Measurements from ENCODE around the gene MAP2K4. TPM values are rescaled to one million over a fixed set of nuclear protein-coding genes. Genes with fewer than 3 reads are reported as not detected.

Gene MAP2K4
- total and polyA plus RNA-seq, 7 experiments from 2014 or later = 21.8 to 45.1 (median 32.4) TPM

- CTCF ChIA-PET = interaction anchor here (1.2 kb wide), 1 partner anchor 12 kb away, joined by 3 read pairs; no protein-coding TSS in a partner anchor
- no peaks in the 10 kb centered on the region for H3K27me3 ChIP-seq (ENCODE audit: control insufficient read depth in 2 of 2, insufficient read depth in 2 of 2, low read length in 2 of 2)
- no peaks in the 10 kb centered on the region for H3K9me3 ChIP-seq (ENCODE audit: control insufficient read depth in 2 of 3, low read length in 3 of 3)
- no peak for ATAC-seq
- H3K36me3 ChIP-seq (ENCODE audit: control insufficient read depth in 2 of 3, insufficient read depth in 3 of 3, low read length in 3 of 3) = no peaks in the 10 kb centered on the region
- no peak overlapping the region for H3K27ac ChIP-seq (ENCODE audit: low read depth, low read length)
- Mint-ChIP-seq H3K9me3 (no peaks in the 10 kb centered on the region), H3K27me3 (no peaks in the 10 kb centered on the region), H3K4me3 (no peak overlapping the region), H3K27ac (no peak overlapping the region), H3K36me3 (peaks cover 0 to 40% (median 19%) of the 10 kb centered on the region in 5 donors), H3K4me1 (peaks cover 0 to 21% (median 15%) of the 10 kb centered on the region in 7 donors)
- intact Hi-C loops (cut with micrococcal nuclease) = no loop called here
- DNase-seq = no peak
- POLR2A ChIA-PET = no interaction called here
- H3K4me1 ChIP-seq (ENCODE audit: control insufficient read depth in 2 of 2, insufficient read depth in 2 of 2, low read length in 2 of 2) = no peaks in the 10 kb centered on the region
- no peak overlapping the region for H3K4me3 ChIP-seq (ENCODE audit: low read length)
Observed at GRCh38 chr17:12104831-12105230, 84.2 kb downstream of the MAP2K4 start.

DNA sequence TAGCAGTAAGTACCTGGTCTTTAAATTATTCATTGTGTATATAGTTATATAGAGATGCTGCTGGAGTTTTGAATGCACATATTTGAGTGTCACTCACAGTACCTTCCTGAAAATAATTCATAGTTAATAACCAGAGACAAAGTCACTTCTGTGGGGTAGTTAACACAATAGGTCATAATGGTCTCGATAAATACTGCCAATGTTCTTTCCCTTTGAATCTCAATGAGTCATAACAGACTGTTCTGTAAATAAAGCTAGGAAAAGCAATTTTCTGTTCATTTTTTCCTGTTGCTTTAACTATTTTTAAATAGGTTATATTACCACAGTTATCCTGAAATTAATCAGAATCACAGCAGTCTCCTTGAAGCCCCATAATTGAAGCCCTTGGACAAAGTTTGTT, 87.2 kb downstream of the MAP2K4 start:
- intact Hi-C loops (cut with micrococcal nuclease) = no loop called here
- CTCF ChIA-PET = no interaction called here
- Histone ChIP-seq H3K36me3 (ENCODE audit: control insufficient read depth in 2 of 3, insufficient read depth in 3 of 3, low read length in 3 of 3) (peaks cover 0 to 12% (median 3%) of the 10 kb centered on the region in 3 experiments), H3K4me3 (ENCODE audit: low read length) (no peak overlapping the region), H3K27me3 (ENCODE audit: control insufficient read depth in 2 of 2, insufficient read depth in 2 of 2, low read length in 2 of 2) (no peaks in the 10 kb centered on the region), H3K4me1 (ENCODE audit: control insufficient read depth in 2 of 2, insufficient read depth in 2 of 2, low read length in 2 of 2) (no peaks in the 10 kb centered on the region), H3K9me3 (ENCODE audit: control insufficient read depth in 2 of 3, low read length in 3 of 3) (no peaks in the 10 kb centered on the region), H3K27ac (ENCODE audit: low read depth, low read length) (no peak overlapping the region)
- no peaks in the 10 kb centered on the region for H3K9me3 Mint-ChIP-seq
- no peak for ATAC-seq
- H3K36me3 Mint-ChIP-seq = peaks cover 8 to 38% (median 29%) of the 10 kb centered on the region in 5 donors
- no peak overlapping the region for H3K4me3 Mint-ChIP-seq
- no peak overlapping the region for H3K27ac Mint-ChIP-seq
- DNase-seq = no peak
- no peaks in the 10 kb centered on the region for H3K27me3 Mint-ChIP-seq
- H3K4me1 Mint-ChIP-seq = peaks cover 0 to 17% (median 9%) of the 10 kb centered on the region in 7 donors
- POLR2A ChIA-PET = no interaction called here

- no peak for DNase-seq
- H3K36me3 Mint-ChIP-seq = peaks cover 18 to 58% (median 50%) of the 10 kb centered on the region in 5 donors
- Histone ChIP-seq H3K36me3 (ENCODE audit: control insufficient read depth in 2 of 3, insufficient read depth in 3 of 3, low read length in 3 of 3) (peaks cover 4 to 42% (median 20%) of the 10 kb centered on the region in 3 experiments), H3K27ac (ENCODE audit: low read depth, low read length) (no peak overlapping the region), H3K9me3 (ENCODE audit: control insufficient read depth in 2 of 3, low read length in 3 of 3) (no peaks in the 10 kb centered on the region), H3K27me3 (ENCODE audit: control insufficient read depth in 2 of 2, insufficient read depth in 2 of 2, low read length in 2 of 2) (no peaks in the 10 kb centered on the region), H3K4me3 (ENCODE audit: low read length) (no peak overlapping the region), H3K4me1 (ENCODE audit: control insufficient read depth in 2 of 2, insufficient read depth in 2 of 2, low read length in 2 of 2) (no peaks in the 10 kb centered on the region)
- H3K4me1 Mint-ChIP-seq = peaks cover 0 to 4% (median 0%) of the 10 kb centered on the region in 7 donors
- no peak for ATAC-seq
- no peaks in the 10 kb centered on the region for H3K27me3 Mint-ChIP-seq
- peak overlapping the region in 1 of 9 donors; percentile 31 for H3K27ac Mint-ChIP-seq
- no peak overlapping the region for H3K4me3 Mint-ChIP-seq
- intact Hi-C loops (cut with micrococcal nuclease) = no loop called here
- no peaks in the 10 kb centered on the region for H3K9me3 Mint-ChIP-seq
- ChIA-PET CTCF (no interaction called here), POLR2A (no interaction called here)
Observed at GRCh38 chr17:12110906-12111305, 90.2 kb downstream of the MAP2K4 start.

GRCh38 chr17:12113156-12113555, 92.5 kb downstream of the MAP2K4 start:
- no peaks in the 10 kb centered on the region for H3K9me3 ChIP-seq (ENCODE audit: control insufficient read depth in 2 of 3, low read length in 3 of 3)
- H3K36me3 ChIP-seq (ENCODE audit: control insufficient read depth in 2 of 3, insufficient read depth in 3 of 3, low read length in 3 of 3) = peaks cover 4 to 49% (median 20%) of the 10 kb centered on the region in 3 experiments
- H3K4me3 ChIP-seq (ENCODE audit: low read length) = no peak overlapping the region
- Mint-ChIP-seq H3K27ac (no peak overlapping the region), H3K27me3 (no peaks in the 10 kb centered on the region), H3K9me3 (no peaks in the 10 kb centered on the region), H3K4me1 (no peaks in the 10 kb centered on the region), H3K36me3 (peaks cover 24 to 72% (median 65%) of the 10 kb centered on the region in 5 donors), H3K4me3 (no peak overlapping the region)
- no peaks in the 10 kb centered on the region for H3K4me1 ChIP-seq (ENCODE audit: control insufficient read depth in 2 of 2, insufficient read depth in 2 of 2, low read length in 2 of 2)
- ChIA-PET CTCF (interaction anchor here (0.5 kb wide), 1 partner anchor 194 kb away, joined by 3 read pairs; no protein-coding TSS in a partner anchor), POLR2A (no interaction called here)
- no peaks in the 10 kb centered on the region for H3K27me3 ChIP-seq (ENCODE audit: control insufficient read depth in 2 of 2, insufficient read depth in 2 of 2, low read length in 2 of 2)
- H3K27ac ChIP-seq (ENCODE audit: low read depth, low read length) = no peak overlapping the region
- intact Hi-C loops (cut with micrococcal nuclease) = no loop called here
- DNase-seq = no peak
- no peak for ATAC-seq

DNA sequence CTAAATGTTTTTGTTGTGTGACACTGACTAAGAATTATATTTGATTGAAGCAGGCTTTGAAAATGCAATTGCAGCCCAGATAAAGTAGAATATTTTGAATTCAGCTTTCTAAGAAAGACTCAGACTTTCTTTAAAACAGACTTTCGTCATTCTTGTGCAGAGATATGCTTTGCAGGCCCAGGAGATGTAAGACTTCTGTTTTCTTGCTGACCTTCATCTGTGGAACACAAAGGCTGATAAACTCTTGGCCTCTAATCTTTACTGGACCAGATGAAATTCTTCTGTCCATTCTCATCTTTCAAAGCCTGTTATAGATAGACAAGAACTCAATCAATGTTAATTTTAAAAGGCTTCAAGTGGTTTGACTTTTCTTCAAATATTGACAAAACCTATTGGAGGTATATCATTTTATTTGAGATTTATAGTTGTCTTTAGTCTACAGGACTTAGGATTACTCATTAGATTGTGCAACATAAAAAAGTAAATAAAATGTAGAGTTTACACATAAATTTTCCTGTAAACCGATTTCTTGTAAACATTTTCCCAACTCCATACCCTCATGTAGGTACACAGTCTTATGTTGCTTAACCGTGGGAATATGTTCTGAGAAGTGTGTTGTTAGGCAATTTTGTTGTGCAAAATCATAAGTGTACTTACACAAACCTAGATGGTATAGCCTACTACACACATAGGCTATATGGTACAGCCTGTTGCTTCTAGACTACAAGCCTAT, 94.2 kb downstream of the MAP2K4 start:
- H3K27me3 Mint-ChIP-seq = no peaks in the 10 kb centered on the region
- no peak for ATAC-seq
- peaks cover 4 to 49% (median 20%) of the 10 kb centered on the region in 3 experiments for H3K36me3 ChIP-seq (ENCODE audit: control insufficient read depth in 2 of 3, insufficient read depth in 3 of 3, low read length in 3 of 3)

DNA sequence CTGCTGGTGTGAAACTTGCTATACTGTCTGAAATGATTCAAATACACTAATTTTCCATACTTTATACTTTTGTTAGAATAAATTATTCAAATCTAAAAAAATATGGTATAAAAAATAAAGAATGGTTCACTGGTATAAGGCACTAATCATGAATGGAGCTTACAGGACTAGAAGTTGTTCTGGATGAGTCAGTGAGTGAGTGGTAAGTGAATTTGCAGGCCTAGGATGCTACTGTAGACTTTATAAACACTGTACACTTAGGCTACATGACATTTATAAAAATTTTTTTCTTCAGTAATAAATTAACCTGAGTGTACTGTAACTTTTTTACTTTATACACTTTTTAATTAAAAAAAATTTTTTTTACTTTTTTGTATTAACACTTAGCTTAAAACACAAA, 95.5 kb downstream of the MAP2K4 start:
- ChIA-PET POLR2A (no interaction called here), CTCF (no interaction called here)
- intact Hi-C loops (cut with micrococcal nuclease) = no loop called here
- no peak overlapping the region for H3K4me3 Mint-ChIP-seq
- no peaks in the 10 kb centered on the region for H3K27me3 Mint-ChIP-seq
- H3K27ac Mint-ChIP-seq = no peak overlapping the region
- no peaks in the 10 kb centered on the region for H3K4me1 ChIP-seq (ENCODE audit: control insufficient read depth in 2 of 2, insufficient read depth in 2 of 2, low read length in 2 of 2)
- DNase-seq (no peak), ATAC-seq (no peak)
- no peaks in the 10 kb centered on the region for H3K9me3 ChIP-seq (ENCODE audit: control insufficient read depth in 2 of 3, low read length in 3 of 3)
- peaks cover 0 to 7% (median 0%) of the 10 kb centered on the region in 7 donors for H3K4me1 Mint-ChIP-seq
- H3K27me3 ChIP-seq (ENCODE audit: control insufficient read depth in 2 of 2, insufficient read depth in 2 of 2, low read length in 2 of 2) = no peaks in the 10 kb centered on the region
- H3K9me3 Mint-ChIP-seq = peaks cover 0 to 5% (median 0%) of the 10 kb centered on the region in 11 donors
- H3K36me3 ChIP-seq (ENCODE audit: control insufficient read depth in 2 of 3, insufficient read depth in 3 of 3, low read length in 3 of 3) = peaks cover 4 to 49% (median 20%) of the 10 kb centered on the region in 3 experiments
- H3K4me3 ChIP-seq (ENCODE audit: low read length) = no peak overlapping the region
- H3K36me3 Mint-ChIP-seq = peaks cover 32 to 72% (median 65%) of the 10 kb centered on the region in 5 donors
- no peak overlapping the region for H3K27ac ChIP-seq (ENCODE audit: low read depth, low read length)

More for the DNA sequence above, 94.2 kb downstream of the MAP2K4 start:
- Histone ChIP-seq H3K4me3 (ENCODE audit: low read length) (no peak overlapping the region), H3K9me3 (ENCODE audit: control insufficient read depth in 2 of 3, low read length in 3 of 3) (no peaks in the 10 kb centered on the region), H3K27ac (ENCODE audit: low read depth, low read length) (no peak overlapping the region), H3K27me3 (ENCODE audit: control insufficient read depth in 2 of 2, insufficient read depth in 2 of 2, low read length in 2 of 2) (no peaks in the 10 kb centered on the region), H3K4me1 (ENCODE audit: control insufficient read depth in 2 of 2, insufficient read depth in 2 of 2, low read length in 2 of 2) (no peaks in the 10 kb centered on the region)
- POLR2A ChIA-PET = no interaction called here
- peaks cover 0 to 7% (median 0%) of the 10 kb centered on the region in 7 donors for H3K4me1 Mint-ChIP-seq
- CTCF ChIA-PET = no interaction called here
- H3K27ac Mint-ChIP-seq = no peak overlapping the region
- H3K4me3 Mint-ChIP-seq = no peak overlapping the region
- peaks cover 0 to 5% (median 0%) of the 10 kb centered on the region in 11 donors for H3K9me3 Mint-ChIP-seq
- DNase-seq = no peak
- H3K36me3 Mint-ChIP-seq = peaks cover 32 to 74% (median 70%) of the 10 kb centered on the region in 5 donors
- intact Hi-C loops (cut with micrococcal nuclease) = no loop called here

DNA sequence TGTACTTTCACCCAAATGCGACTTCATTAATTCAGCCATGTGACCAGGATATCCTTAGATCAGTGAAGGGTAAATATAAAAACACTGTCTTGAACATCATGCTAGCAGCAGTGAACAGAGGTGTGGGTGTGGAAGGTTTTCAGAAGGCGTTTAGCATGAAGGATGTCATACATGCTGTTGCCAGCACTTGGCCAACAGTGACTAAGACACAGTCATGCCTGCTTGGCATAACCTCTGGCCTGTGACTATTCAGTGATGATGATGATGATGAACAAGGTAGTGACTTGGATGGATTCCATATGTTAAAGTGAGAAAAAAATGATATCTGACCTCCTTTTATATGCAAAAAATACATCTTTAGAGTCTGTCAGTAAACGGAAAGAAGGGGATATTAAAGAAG, 97.9 kb downstream of the MAP2K4 start:
- intact Hi-C loops (cut with micrococcal nuclease) = no loop called here
- Mint-ChIP-seq H3K27ac (no peak overlapping the region), H3K27me3 (no peaks in the 10 kb centered on the region), H3K4me3 (no peak overlapping the region), H3K9me3 (peaks cover 0 to 5% (median 0%) of the 10 kb centered on the region in 11 donors), H3K36me3 (peaks cover 27 to 67% (median 54%) of the 10 kb centered on the region in 5 donors), H3K4me1 (peaks cover 0 to 7% (median 0%) of the 10 kb centered on the region in 7 donors)
- H3K4me1 ChIP-seq (ENCODE audit: control insufficient read depth in 2 of 2, insufficient read depth in 2 of 2, low read length in 2 of 2) = no peaks in the 10 kb centered on the region
- ChIA-PET POLR2A (no interaction called here), CTCF (no interaction called here)
- H3K4me3 ChIP-seq (ENCODE audit: low read length) = no peak overlapping the region
- ATAC-seq (no peak), DNase-seq (no peak)
- H3K36me3 ChIP-seq (ENCODE audit: control insufficient read depth in 2 of 3, insufficient read depth in 3 of 3, low read length in 3 of 3) = peaks cover 0 to 30% (median 10%) of the 10 kb centered on the region in 3 experiments
- H3K27me3 ChIP-seq (ENCODE audit: control insufficient read depth in 2 of 2, insufficient read depth in 2 of 2, low read length in 2 of 2) = no peaks in the 10 kb centered on the region
- no peak overlapping the region for H3K27ac ChIP-seq (ENCODE audit: low read depth, low read length)
- no peaks in the 10 kb centered on the region for H3K9me3 ChIP-seq (ENCODE audit: control insufficient read depth in 2 of 3, low read length in 3 of 3)
